Measurements from ENCODE around the gene APOBEC3A.
"Not testable (repeated sequence)": the region's sequence is repeated elsewhere in the genome, so short reads cannot be mapped to it uniquely, and the experiment has no call there.

APOBEC3A gene

GRCh38 chr22:38981992-38982927 lies 24.9 kb downstream of the APOBEC3A start, which contains the start of gene APOBEC3B:
TSS of gene APOBEC3B (plus strand) at chr22:38982347. CDS start at chr22:38982454, 107 bp downstream.
- DNase-seq: no peak

GRCh38 chr22:38984224-38984623 lies 26.8 kb downstream of the APOBEC3A start:
- no peak for DNase-seq

GRCh38 chr22:38984784-38985757 lies 27.7 kb downstream of the APOBEC3A start:
- DNase-seq: not testable (repeated sequence)

- no peak for DNase-seq
These were observed 29.2 kb downstream of the APOBEC3A start for GRCh38 chr22:38986629-38987028.

GRCh38 chr22:38987171-38987895 lies 29.9 kb downstream of the APOBEC3A start:
- DNase-seq: no peak

GRCh38 chr22:38989466-38989865 lies 32.1 kb downstream of the APOBEC3A start:
- no peak for DNase-seq

GRCh38 chr22:38992871-38993371 lies 35.5 kb downstream of the APOBEC3A start:
- peak in 1 of 2 experiments; percentile 12 for DNase-seq

GRCh38 chr22:38996105-38996504 lies 38.7 kb downstream of the APOBEC3A start:
- no peak for DNase-seq

- no peak for DNase-seq
These were observed 40.1 kb downstream of the APOBEC3A start for GRCh38 chr22:38997518-38997917.

- DNase-seq: peak; percentile 25 to 27
These were observed 45.8 kb downstream of the APOBEC3A start for GRCh38 chr22:39003165-39003638.

- no peak for DNase-seq
These were observed 49.8 kb downstream of the APOBEC3A start for GRCh38 chr22:39007177-39007576.

GRCh38 chr22:39008271-39008850 lies 51.0 kb downstream of the APOBEC3A start:
- not testable (repeated sequence) for DNase-seq

- no peak for DNase-seq
These were observed 53.5 kb downstream of the APOBEC3A start for GRCh38 chr22:39010946-39011345.

Measured in NCI-H187 (cell line).